Measurements from ENCODE around the gene DCAF7.

DNA sequence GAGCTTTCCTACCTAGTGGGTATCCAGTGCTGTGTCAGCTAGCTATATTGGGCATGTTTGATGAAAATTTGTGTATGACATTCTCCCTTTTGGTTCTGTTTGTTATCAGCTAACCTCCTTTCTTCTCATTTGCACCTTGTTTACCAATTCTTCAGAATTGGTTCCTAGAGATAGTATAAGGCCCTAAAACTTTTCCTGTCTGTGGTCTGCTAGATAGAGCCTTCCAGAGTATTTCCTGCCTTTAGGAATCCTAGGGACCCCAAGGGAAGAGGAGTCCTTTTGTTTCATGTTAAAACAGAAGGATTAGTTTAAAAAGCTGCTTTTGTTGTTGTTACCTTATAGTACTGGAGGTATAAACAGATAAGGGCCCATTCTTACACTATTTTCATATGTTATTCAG, 83.5 kb downstream of the DCAF7 start:
- TF ChIP-seq GATA3 (IDR thresholded peaks at IDR 0.05; ENCODE audit: low read depth, low read length) (no peak), GATA2 (IDR thresholded peaks at IDR 0.05; ENCODE audit: low read depth, low read length) (no peak)
